C4-2B (cell line): ENCODE data around the gene GAS7.

Experiments used
- ZFX ChIP-seq: fragments of 450-650 bp; IDR thresholded peaks from 2 replicates; pipeline ENCODE4 v1.6.1; 2017
- TF ChIP-seq, protein P1 (sequence below): fragments of 450-650 bp; conservative IDR thresholded peaks from 2 replicates; pipeline ENCODE4 v1.5.1; 2017; ENCODE audit warnings: mild to moderate bottlenecking

DNA sequence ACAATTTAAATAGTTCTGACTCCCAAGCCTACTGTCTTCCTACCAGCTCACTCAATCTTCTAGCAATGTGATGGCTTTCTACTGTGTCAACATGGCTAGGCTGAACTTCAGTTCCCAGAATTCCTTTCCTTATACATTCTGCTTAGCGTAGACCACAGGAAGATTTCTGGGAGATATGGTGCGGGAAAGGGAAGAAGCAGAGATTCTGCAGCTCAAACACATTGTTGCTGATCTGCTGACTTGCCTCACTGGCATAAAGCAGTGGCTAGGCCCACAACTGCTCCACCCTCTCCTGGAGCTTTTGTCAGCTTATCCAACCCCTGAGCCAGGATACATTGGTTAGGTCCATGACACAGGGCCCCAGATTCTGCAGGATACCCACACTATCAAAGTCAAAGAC lies 58.8 kb downstream of the GAS7 start:
- TF ChIP-seq, protein P1, sequence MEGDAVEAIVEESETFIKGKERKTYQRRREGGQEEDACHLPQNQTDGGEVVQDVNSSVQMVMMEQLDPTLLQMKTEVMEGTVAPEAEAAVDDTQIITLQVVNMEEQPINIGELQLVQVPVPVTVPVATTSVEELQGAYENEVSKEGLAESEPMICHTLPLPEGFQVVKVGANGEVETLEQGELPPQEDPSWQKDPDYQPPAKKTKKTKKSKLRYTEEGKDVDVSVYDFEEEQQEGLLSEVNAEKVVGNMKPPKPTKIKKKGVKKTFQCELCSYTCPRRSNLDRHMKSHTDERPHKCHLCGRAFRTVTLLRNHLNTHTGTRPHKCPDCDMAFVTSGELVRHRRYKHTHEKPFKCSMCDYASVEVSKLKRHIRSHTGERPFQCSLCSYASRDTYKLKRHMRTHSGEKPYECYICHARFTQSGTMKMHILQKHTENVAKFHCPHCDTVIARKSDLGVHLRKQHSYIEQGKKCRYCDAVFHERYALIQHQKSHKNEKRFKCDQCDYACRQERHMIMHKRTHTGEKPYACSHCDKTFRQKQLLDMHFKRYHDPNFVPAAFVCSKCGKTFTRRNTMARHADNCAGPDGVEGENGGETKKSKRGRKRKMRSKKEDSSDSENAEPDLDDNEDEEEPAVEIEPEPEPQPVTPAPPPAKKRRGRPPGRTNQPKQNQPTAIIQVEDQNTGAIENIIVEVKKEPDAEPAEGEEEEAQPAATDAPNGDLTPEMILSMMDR, result no peak
- TF ChIP-seq ZFX, result no peak
